ENCODE results near the gene TLN1. TPM values are rescaled to one million over a fixed set of nuclear protein-coding genes. Genes with fewer than 3 reads are reported as not detected.

The TLN1 gene
- total RNA-seq, 2 donors from 2014 or later, result 259 to 617 TPM

GRCh38 chr9:35679766-35680330, 52.1 kb downstream of the TLN1 start:
- no peaks in the 10 kb centered on the region for H3K27me3 Mint-ChIP-seq
- ATAC-seq, result no peak

GRCh38 chr9:35679091-35679490, 52.9 kb downstream of the TLN1 start:
- H3K4me1 Mint-ChIP-seq, result peaks cover 10% of the 10 kb centered on the region
- no peaks in the 10 kb centered on the region for H3K9me3 ChIP-seq (ENCODE audit: control insufficient read depth, low read length, poor library complexity, severe bottlenecking)
- DNase-seq (no peak), ATAC-seq (no peak)
- H3K27me3 Mint-ChIP-seq, result no peaks in the 10 kb centered on the region
- H3K27ac Mint-ChIP-seq, result peak overlapping the region; percentile 47
- no peaks in the 10 kb centered on the region for H3K36me3 Mint-ChIP-seq (ENCODE audit: low read depth)
- no peak overlapping the region for H3K4me3 Mint-ChIP-seq

More at GRCh38 chr9:35679766-35680330, 52.1 kb downstream of the TLN1 start:
- no peaks in the 10 kb centered on the region for H3K9me3 ChIP-seq (ENCODE audit: control insufficient read depth, low read length, poor library complexity, severe bottlenecking)
- H3K4me1 Mint-ChIP-seq, result peaks cover 5% of the 10 kb centered on the region
- H3K4me3 Mint-ChIP-seq, result no peak overlapping the region
- no peak for DNase-seq
- H3K36me3 Mint-ChIP-seq (ENCODE audit: low read depth), result no peaks in the 10 kb centered on the region
- H3K27ac Mint-ChIP-seq, result peak overlapping the region; percentile 47

- DNase-seq (peak in 2 of 3 donors; percentile 28 to 31), ATAC-seq (peak; percentile 79)
- Mint-ChIP-seq H3K27ac (peak overlapping the region; percentile 24), H3K27me3 (no peaks in the 10 kb centered on the region), H3K4me1 (peaks cover 16% of the 10 kb centered on the region), H3K36me3 (ENCODE audit: low read depth) (no peaks in the 10 kb centered on the region), H3K4me3 (peak overlapping the region; percentile 87)
- no peaks in the 10 kb centered on the region for H3K9me3 ChIP-seq (ENCODE audit: control insufficient read depth, low read length, poor library complexity, severe bottlenecking)
Observed at GRCh38 chr9:35675732-35676392, 56.1 kb downstream of the TLN1 start.

GRCh38 chr9:35675204-35675603, 56.8 kb downstream of the TLN1 start:
- ATAC-seq, result peak; percentile 22
- Mint-ChIP-seq H3K4me1 (peaks cover 18% of the 10 kb centered on the region), H3K36me3 (ENCODE audit: low read depth) (no peaks in the 10 kb centered on the region), H3K27me3 (no peaks in the 10 kb centered on the region), H3K4me3 (peak overlapping the region; percentile 87), H3K27ac (no peak overlapping the region)
- DNase-seq, result no peak
- H3K9me3 ChIP-seq (ENCODE audit: control insufficient read depth, low read length, poor library complexity, severe bottlenecking), result no peaks in the 10 kb centered on the region

- no peak overlapping the region for H3K4me3 Mint-ChIP-seq
- no peak for ATAC-seq
- peak overlapping the region; percentile 6 for H3K27ac Mint-ChIP-seq
- no peaks in the 10 kb centered on the region for H3K36me3 Mint-ChIP-seq (ENCODE audit: low read depth)
- no peaks in the 10 kb centered on the region for H3K27me3 Mint-ChIP-seq
- DNase-seq, result no peak
- no peaks in the 10 kb centered on the region for H3K9me3 ChIP-seq (ENCODE audit: control insufficient read depth, low read length, poor library complexity, severe bottlenecking)
- H3K4me1 Mint-ChIP-seq, result peaks cover 21% of the 10 kb centered on the region
Observed at GRCh38 chr9:35674025-35674361, 58.0 kb downstream of the TLN1 start.

- Mint-ChIP-seq H3K27me3 (no peaks in the 10 kb centered on the region), H3K36me3 (ENCODE audit: low read depth) (no peaks in the 10 kb centered on the region), H3K4me1 (peaks cover 21% of the 10 kb centered on the region), H3K27ac (peak within 1 kb of the TSS; percentile 6), H3K4me3 (peak within 1 kb of the TSS; percentile 81)
- DNase-seq (no peak), ATAC-seq (no peak)
- H3K9me3 ChIP-seq (ENCODE audit: control insufficient read depth, low read length, poor library complexity, severe bottlenecking), result no peaks in the 10 kb centered on the region
Observed at GRCh38 chr9:35673132-35674024, 58.6 kb downstream of the TLN1 start, which contains the start of gene CA9. Gene CA9, plus strand, starts transcription at chr9:35673928. Its CDS starts 32 bp downstream, at chr9:35673960.

GRCh38 chr9:35669331-35670145, 62.5 kb downstream of the TLN1 start:
- H3K9me3 ChIP-seq (ENCODE audit: control insufficient read depth, low read length, poor library complexity, severe bottlenecking), result no peaks in the 10 kb centered on the region
- H3K36me3 Mint-ChIP-seq (ENCODE audit: low read depth), result no peaks in the 10 kb centered on the region
- DNase-seq (no peak), ATAC-seq (no peak)
- H3K4me3 Mint-ChIP-seq, result no peak overlapping the region
- no peaks in the 10 kb centered on the region for H3K27me3 Mint-ChIP-seq
- H3K27ac Mint-ChIP-seq, result no peak overlapping the region
- H3K4me1 Mint-ChIP-seq, result peaks cover 25% of the 10 kb centered on the region

GRCh38 chr9:35667939-35668338, 64.1 kb downstream of the TLN1 start:
- DNase-seq (no peak), ATAC-seq (no peak)
- H3K4me1 Mint-ChIP-seq, result peaks cover 25% of the 10 kb centered on the region
- no peak overlapping the region for H3K4me3 Mint-ChIP-seq
- no peaks in the 10 kb centered on the region for H3K27me3 Mint-ChIP-seq
- no peaks in the 10 kb centered on the region for H3K9me3 ChIP-seq (ENCODE audit: control insufficient read depth, low read length, poor library complexity, severe bottlenecking)
- no peak overlapping the region for H3K27ac Mint-ChIP-seq
- H3K36me3 Mint-ChIP-seq (ENCODE audit: low read depth), result no peaks in the 10 kb centered on the region

- ATAC-seq, result no peak
Observed at GRCh38 chr9:35666549-35666948, 65.4 kb downstream of the TLN1 start.

GRCh38 chr9:35666045-35666444, 66.0 kb downstream of the TLN1 start:
- ATAC-seq (no peak), DNase-seq (no peak)
- Mint-ChIP-seq H3K36me3 (ENCODE audit: low read depth) (no peaks in the 10 kb centered on the region), H3K4me3 (peak overlapping the region; percentile 19), H3K4me1 (peaks cover 37% of the 10 kb centered on the region), H3K27ac (peak overlapping the region; percentile 98), H3K27me3 (no peaks in the 10 kb centered on the region)
- H3K9me3 ChIP-seq (ENCODE audit: control insufficient read depth, low read length, poor library complexity, severe bottlenecking), result no peaks in the 10 kb centered on the region

More at GRCh38 chr9:35666549-35666948, 65.4 kb downstream of the TLN1 start:
- no peak for DNase-seq
- H3K4me1 Mint-ChIP-seq, result peaks cover 36% of the 10 kb centered on the region
- peak overlapping the region; percentile 98 for H3K27ac Mint-ChIP-seq
- H3K9me3 ChIP-seq (ENCODE audit: control insufficient read depth, low read length, poor library complexity, severe bottlenecking), result no peaks in the 10 kb centered on the region
- no peaks in the 10 kb centered on the region for H3K27me3 Mint-ChIP-seq
- no peaks in the 10 kb centered on the region for H3K36me3 Mint-ChIP-seq (ENCODE audit: low read depth)
- no peak overlapping the region for H3K4me3 Mint-ChIP-seq

- no peaks in the 10 kb centered on the region for H3K36me3 Mint-ChIP-seq (ENCODE audit: low read depth)
- peaks cover 41% of the 10 kb centered on the region for H3K4me1 Mint-ChIP-seq
- H3K27me3 Mint-ChIP-seq, result no peaks in the 10 kb centered on the region
- no peaks in the 10 kb centered on the region for H3K9me3 ChIP-seq (ENCODE audit: control insufficient read depth, low read length, poor library complexity, severe bottlenecking)
- DNase-seq, result no peak
- ATAC-seq, result no peak
- H3K4me3 Mint-ChIP-seq, result peak overlapping the region; percentile 91
- peak overlapping the region; percentile 98 for H3K27ac Mint-ChIP-seq
Observed at GRCh38 chr9:35665471-35665818, 66.5 kb downstream of the TLN1 start.

GRCh38 chr9:35664531-35665470, 67.2 kb downstream of the TLN1 start, which contains the start of gene ARHGEF39:
Gene ARHGEF39, minus strand, starts transcription at chr9:35665195. Its CDS starts 26 bp downstream, at chr9:35665169.
- Mint-ChIP-seq H3K27me3 (no peaks in the 10 kb centered on the region), H3K36me3 (ENCODE audit: low read depth) (no peaks in the 10 kb centered on the region), H3K4me1 (peaks cover 46% of the 10 kb centered on the region), H3K4me3 (peak within 1 kb of the TSS; percentile 91), H3K27ac (peak within 1 kb of the TSS; percentile 98)
- no peaks in the 10 kb centered on the region for H3K9me3 ChIP-seq (ENCODE audit: control insufficient read depth, low read length, poor library complexity, severe bottlenecking)
- DNase-seq (peak; percentile 40 to 61 (median 61)), ATAC-seq (peak; percentile 47)

All from T-helper 17 cell (primary cell).